GM12891 (cell line): ENCODE measurements around the gene EPB41L3.

Experiments used
- POLR2A ChIP-seq: IDR thresholded peaks from 2 replicates; pipeline ENCODE4 v1.6.1; 2011; ENCODE audit warnings: low read depth, low read length, control low read depth
- POLR2AphosphoS5 ChIP-seq: IDR thresholded peaks from 2 replicates; pipeline ENCODE4 v1.6.1; 2011; ENCODE audit warnings: low read depth, low read length, control low read depth
- SPI1 ChIP-seq: IDR thresholded peaks from 2 replicates; pipeline ENCODE4 v1.6.1; 2011; ENCODE audit warnings: low read depth, low read length, control low read depth

GRCh38 chr18:5463831-5464230 is 80.0 kb downstream of the EPB41L3 start:
- TF ChIP-seq POLR2A = no peak
- no peak for TF ChIP-seq POLR2AphosphoS5
- TF ChIP-seq SPI1 = no peak
